MM.1S (cell line): ENCODE data around the gene BFSP1.

Experiments used
- DNase-seq: peaks from one replicate; pipeline ENCODE4 v3.0.0-alpha.2; 2015
- H2AFZ ChIP-seq: fragments of 300-600 bp; sonication (generic); 2 replicates; pipeline ENCODE4 v1.6.0; 2016; ENCODE audit warnings: antibody characterized with exemption, low read length
- H3F3A ChIP-seq: fragments of 300-600 bp; sonication (generic); 2 replicates; pipeline ENCODE4 v1.6.1; 2016; ENCODE audit warnings: mild to moderate bottlenecking, antibody characterized with exemption, low read length, moderate library complexity, mixed read lengths; ENCODE audit not compliant: insufficient read depth
- H3K27ac ChIP-seq: fragments of 300-600 bp; sonication (generic); 2 replicates; pipeline ENCODE4 v1.5.1; 2016; ENCODE audit warnings: mild to moderate bottlenecking, low read length
- H3K27me3 ChIP-seq: fragments of 300-600 bp; sonication (generic); replicated peaks from 2 replicates; pipeline ENCODE4 v1.6.0; 2016; ENCODE audit warnings: low read length; ENCODE audit not compliant: insufficient read depth
- H3K36me3 ChIP-seq: fragments of 300-600 bp; sonication (generic); replicated peaks from 2 replicates; pipeline ENCODE4 v1.6.1; 2016; ENCODE audit warnings: mild to moderate bottlenecking, low read length, mixed read lengths; ENCODE audit not compliant: insufficient read depth
- H3K4me1 ChIP-seq: fragments of 300-600 bp; sonication (generic); 2 replicates; pipeline ENCODE4 v1.6.1; 2016; ENCODE audit warnings: low read length, mixed read lengths
- H3K4me2 ChIP-seq: fragments of 300-600 bp; sonication (generic); 2 replicates; pipeline ENCODE4 v1.6.0; 2016; ENCODE audit warnings: low read depth, low read length
- H3K4me3 ChIP-seq: fragments of 300-600 bp; sonication (generic); 2 replicates; pipeline ENCODE4 v1.5.1; 2016; ENCODE audit warnings: low read length, mixed read lengths
- H3K79me2 ChIP-seq: fragments of 300-600 bp; sonication (generic); 2 replicates; pipeline ENCODE4 v1.6.1; 2016; ENCODE audit warnings: mixed run types, low read length, mixed read lengths
- H3K9ac ChIP-seq: fragments of 300-600 bp; sonication (generic); 2 replicates; pipeline ENCODE4 v1.6.1; 2016; ENCODE audit warnings: low read length, mixed read lengths
- H3K9me2 ChIP-seq: fragments of 300-600 bp; sonication (generic); replicated peaks from 2 replicates; pipeline ENCODE4 v1.6.1; 2016; ENCODE audit warnings: mild to moderate bottlenecking, low read length, mixed read lengths; ENCODE audit not compliant: insufficient read depth
- H3K9me3 ChIP-seq: fragments of 300-600 bp; sonication (generic); replicated peaks from 2 replicates; pipeline ENCODE4 v1.6.1; 2016; ENCODE audit warnings: mild to moderate bottlenecking, low read length, mixed read lengths; ENCODE audit not compliant: insufficient read depth
- H4K20me1 ChIP-seq: fragments of 300-600 bp; sonication (generic); 2 replicates; pipeline ENCODE4 v1.6.1; 2016; ENCODE audit warnings: mild to moderate bottlenecking, low read length, moderate library complexity, mixed read lengths; ENCODE audit not compliant: insufficient read depth
- EZH2 ChIP-seq: fragments of 300-600 bp; sonication (generic); optimal IDR thresholded peaks from 2 replicates; pipeline ENCODE3; 2017; ENCODE audit warnings: low read depth, mild to moderate bottlenecking, antibody characterized with exemption, low read length, mixed read lengths
- EZH2phosphoT487 ChIP-seq: fragments of 300-600 bp; sonication (generic); IDR thresholded peaks from 2 replicates; pipeline ENCODE4 v1.6.1; 2018; ENCODE audit warnings: antibody characterized with exemption, low read length
- TF ChIP-seq, protein P1 (sequence below): fragments of 300-600 bp; sonication (generic); IDR thresholded peaks from 2 replicates; pipeline ENCODE4 v1.5.1; 2016; ENCODE audit warnings: antibody characterized with exemption, low read length, mixed read lengths

The BFSP1 gene

GRCh38 chr20:17534077-17534476 lies 2.9 kb upstream of the BFSP1 start:
- Histone ChIP-seq H3K4me1 (no peaks in the 10 kb centered on the region), H4K20me1 (no peaks in the 10 kb centered on the region), H3K9ac (no peak overlapping the region), H3K36me3 (no peaks in the 10 kb centered on the region), H2AFZ (no peak overlapping the region), H3K4me3 (no peak overlapping the region), H3K4me2 (no peak overlapping the region), H3K79me2 (no peaks in the 10 kb centered on the region), H3K27me3 (peaks cover 4% of the 10 kb centered on the region; the same call in 1 of the 2 replicates), H3F3A (no peaks in the 10 kb centered on the region), H3K27ac (no peak overlapping the region), H3K9me2 (no peaks in the 10 kb centered on the region), H3K9me3 (no peaks in the 10 kb centered on the region)
- no peak for DNase-seq
- TF ChIP-seq EZH2 (no peak), EZH2phosphoT487 (no peak)
- TF ChIP-seq, protein P1, sequence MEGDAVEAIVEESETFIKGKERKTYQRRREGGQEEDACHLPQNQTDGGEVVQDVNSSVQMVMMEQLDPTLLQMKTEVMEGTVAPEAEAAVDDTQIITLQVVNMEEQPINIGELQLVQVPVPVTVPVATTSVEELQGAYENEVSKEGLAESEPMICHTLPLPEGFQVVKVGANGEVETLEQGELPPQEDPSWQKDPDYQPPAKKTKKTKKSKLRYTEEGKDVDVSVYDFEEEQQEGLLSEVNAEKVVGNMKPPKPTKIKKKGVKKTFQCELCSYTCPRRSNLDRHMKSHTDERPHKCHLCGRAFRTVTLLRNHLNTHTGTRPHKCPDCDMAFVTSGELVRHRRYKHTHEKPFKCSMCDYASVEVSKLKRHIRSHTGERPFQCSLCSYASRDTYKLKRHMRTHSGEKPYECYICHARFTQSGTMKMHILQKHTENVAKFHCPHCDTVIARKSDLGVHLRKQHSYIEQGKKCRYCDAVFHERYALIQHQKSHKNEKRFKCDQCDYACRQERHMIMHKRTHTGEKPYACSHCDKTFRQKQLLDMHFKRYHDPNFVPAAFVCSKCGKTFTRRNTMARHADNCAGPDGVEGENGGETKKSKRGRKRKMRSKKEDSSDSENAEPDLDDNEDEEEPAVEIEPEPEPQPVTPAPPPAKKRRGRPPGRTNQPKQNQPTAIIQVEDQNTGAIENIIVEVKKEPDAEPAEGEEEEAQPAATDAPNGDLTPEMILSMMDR, result no peak

GRCh38 chr20:17533396-17533795 lies 2.2 kb upstream of the BFSP1 start:
- Histone ChIP-seq H3K36me3 (no peaks in the 10 kb centered on the region), H2AFZ (no peak overlapping the region), H3K9me3 (no peaks in the 10 kb centered on the region), H4K20me1 (no peaks in the 10 kb centered on the region), H3K4me2 (no peak overlapping the region), H3F3A (no peaks in the 10 kb centered on the region), H3K9me2 (no peaks in the 10 kb centered on the region), H3K4me1 (no peaks in the 10 kb centered on the region), H3K4me3 (no peak overlapping the region), H3K27me3 (peaks cover 4% of the 10 kb centered on the region; the same call in 1 of the 2 replicates), H3K79me2 (no peaks in the 10 kb centered on the region), H3K27ac (no peak overlapping the region), H3K9ac (no peak overlapping the region)
- TF ChIP-seq EZH2 (no peak), EZH2phosphoT487 (no peak)
- TF ChIP-seq, protein P1, result no peak
- peak; percentile 34 for DNase-seq

- Histone ChIP-seq H3K9me3 (no peaks in the 10 kb centered on the region), H4K20me1 (no peaks in the 10 kb centered on the region), H3K4me1 (no peaks in the 10 kb centered on the region), H3K36me3 (no peaks in the 10 kb centered on the region), H3K27me3 (peaks cover 4% of the 10 kb centered on the region; the same call in 1 of the 2 replicates), H3K27ac (no peak overlapping the region), H3K9ac (peak overlapping the region; percentile 21; the same call in 1 of the 2 replicates), H3K4me2 (peak overlapping the region; percentile 66; the same call in 1 of the 2 replicates), H3K9me2 (no peaks in the 10 kb centered on the region), H3K4me3 (peak overlapping the region; percentile 49; the same call in 1 of the 2 replicates), H2AFZ (peak overlapping the region; percentile 69), H3K79me2 (no peaks in the 10 kb centered on the region), H3F3A (no peaks in the 10 kb centered on the region)
- no peak for DNase-seq
- TF ChIP-seq EZH2 (no peak), EZH2phosphoT487 (no peak)
- TF ChIP-seq, protein P1, result no peak
Observed at GRCh38 chr20:17531665-17532025, 466 bp upstream of the BFSP1 start.
